Measurements from ENCODE around the gene FTO.

FTO gene

GRCh38 chr16:53755026-53755910, 51.3 kb downstream of the FTO start:
- no peak for DNase-seq (ENCODE audit: low read depth)

GRCh38 chr16:53756275-53756996, 52.5 kb downstream of the FTO start:
- no peak for DNase-seq (ENCODE audit: low read depth)

- no peak for DNase-seq (ENCODE audit: low read depth)
Observed at GRCh38 chr16:53757971-53758609, 54.1 kb downstream of the FTO start.

- DNase-seq (ENCODE audit: low read depth), result no peak
Observed at GRCh38 chr16:53761962-53762703, 58.2 kb downstream of the FTO start.

- no peak for DNase-seq (ENCODE audit: low read depth)
Observed at GRCh38 chr16:53766304-53767016, 62.5 kb downstream of the FTO start.

GRCh38 chr16:53768167-53768566, 64.2 kb downstream of the FTO start:
- no peak for DNase-seq (ENCODE audit: low read depth)

- DNase-seq (ENCODE audit: low read depth), result peak; percentile 76
Observed at GRCh38 chr16:53768593-53768992, 64.6 kb downstream of the FTO start.

- no peak for DNase-seq (ENCODE audit: low read depth)
Observed at GRCh38 chr16:53769185-53769584, 65.2 kb downstream of the FTO start.

- DNase-seq (ENCODE audit: low read depth), result no peak
Observed at GRCh38 chr16:53769787-53770186, 65.8 kb downstream of the FTO start.

- DNase-seq (ENCODE audit: low read depth), result no peak
Observed at GRCh38 chr16:53770641-53771040, 66.7 kb downstream of the FTO start.

- DNase-seq (ENCODE audit: low read depth), result no peak
Observed at GRCh38 chr16:53771655-53772497, 67.9 kb downstream of the FTO start.

GRCh38 chr16:53773150-53773846, 69.3 kb downstream of the FTO start:
- peak; percentile 40 for DNase-seq (ENCODE audit: low read depth)

GRCh38 chr16:53773881-53774280, 69.9 kb downstream of the FTO start:
- DNase-seq (ENCODE audit: low read depth), result no peak

GRCh38 chr16:53775106-53775820, 71.3 kb downstream of the FTO start:
- no peak for DNase-seq (ENCODE audit: low read depth)

GRCh38 chr16:53775821-53776431, 72.0 kb downstream of the FTO start:
- DNase-seq (ENCODE audit: low read depth), result peak; percentile 83

- DNase-seq (ENCODE audit: low read depth), result no peak
Observed at GRCh38 chr16:53779186-53779585, 75.2 kb downstream of the FTO start.

- DNase-seq (ENCODE audit: low read depth), result no peak
Observed at GRCh38 chr16:53780051-53780450, 76.1 kb downstream of the FTO start.

GRCh38 chr16:53781023-53781605, 77.2 kb downstream of the FTO start:
- no peak for DNase-seq (ENCODE audit: low read depth)
